HL-60 (cell line): ENCODE measurements around the gene ZFR2.
"Not testable (repeated sequence)": the region's sequence is repeated elsewhere in the genome, so short reads cannot be mapped to it uniquely, and the experiment has no call there.

Source experiments
- DNase-seq, 2 experiments: peaks; one replicate each; pipeline ENCODE4 v3.0.0-alpha.2; 2010 to 2020; ENCODE audit warnings: low read depth in 1 of 2, low spot score in 1 of 2
- H3K27ac ChIP-seq: fragments of 250-450 bp; sonication (Bioruptor Pico); replicated peaks from 2 replicates; pipeline ENCODE4 v1.5.1; 2020; ENCODE audit warnings: mild to moderate bottlenecking, moderate library complexity
- H3K27me3 ChIP-seq: fragments of 250-450 bp; sonication (Bioruptor Pico); 2 replicates; pipeline ENCODE4 v1.5.1; 2021; ENCODE audit warnings: mild to moderate bottlenecking, moderate library complexity; ENCODE audit not compliant: insufficient read depth, poor library complexity, severe bottlenecking
- H3K4me3 ChIP-seq: replicated peaks from 2 replicates; pipeline ENCODE4 v1.5.1; 2011; ENCODE audit warnings: mild to moderate bottlenecking, control low read depth, low read length; ENCODE audit not compliant: insufficient read depth
- CTCF ChIP-seq: IDR thresholded peaks from one replicate; pipeline ENCODE4 v1.5.1; 2011; ENCODE audit warnings: low read length, control low read depth, inconsistent platforms; ENCODE audit not compliant: insufficient read depth
- GABPA ChIP-seq: IDR thresholded peaks from 2 replicates; pipeline ENCODE4 v1.6.1; 2012; ENCODE audit warnings: low read depth
- POLR2AphosphoS5 ChIP-seq: IDR thresholded peaks from 2 replicates; pipeline ENCODE4 v1.6.1; 2012; ENCODE audit warnings: low read depth
- REST ChIP-seq: IDR thresholded peaks from 2 replicates; pipeline ENCODE4 v1.6.1; 2012; ENCODE audit warnings: low read depth; ENCODE audit not compliant: insufficient replicate concordance
- SPI1 ChIP-seq: IDR thresholded peaks from 2 replicates; pipeline ENCODE4 v1.6.1; 2012; ENCODE audit warnings: low read depth, mild to moderate bottlenecking, borderline replicate concordance

Gene ZFR2

GRCh38 chr19:3897936-3898335, 29.1 kb upstream of the ZFR2 start:
- Histone ChIP-seq H3K27me3 (no peaks in the 10 kb centered on the region), H3K27ac (no peak overlapping the region), H3K4me3 (no peak overlapping the region)
- no peak for DNase-seq
- TF ChIP-seq POLR2AphosphoS5 (no peak), REST (no peak), CTCF (no peak), SPI1 (no peak), GABPA (no peak)

GRCh38 chr19:3895788-3896187, 26.9 kb upstream of the ZFR2 start:
- H3K27ac ChIP-seq, result no peak overlapping the region
- TF ChIP-seq POLR2AphosphoS5 (no peak), CTCF (no peak), REST (no peak)
- no peak overlapping the region for H3K4me3 ChIP-seq
- no peak for DNase-seq
- H3K27me3 ChIP-seq, result no peaks in the 10 kb centered on the region

- H3K27ac ChIP-seq, H3K27me3 ChIP-seq, DNase-seq, H3K4me3 ChIP-seq: not testable (repeated sequence)
Observed at GRCh38 chr19:3894959-3895358, 26.1 kb upstream of the ZFR2 start.

- no peak for DNase-seq
- Histone ChIP-seq H3K27ac (no peak overlapping the region), H3K4me3 (no peak overlapping the region), H3K27me3 (no peaks in the 10 kb centered on the region)
- TF ChIP-seq GABPA (no peak), SPI1 (no peak), CTCF (no peak), POLR2AphosphoS5 (no peak), REST (no peak)
Observed at GRCh38 chr19:3893509-3894179, 24.8 kb upstream of the ZFR2 start.
